K562 (cell line): Measurements from ENCODE around the gene PEX7. TPM values are rescaled to one million over a fixed set of nuclear protein-coding genes. Genes with fewer than 3 reads are reported as not detected.

Source experiments
- HDGF ChIP-seq: fragments of 450-650 bp; IDR thresholded peaks from 2 replicates; pipeline ENCODE4 v1.6.1; 2016
- MAZ ChIP-seq, 2 experiments: fragments of 450-650 bp in 1 of 2; sonication (generic) in 1 of 2; formaldehyde crosslinking; IDR thresholded peaks in 1 of 2; conservative IDR thresholded peaks in 1 of 2; 2 replicates each; pipeline versions ENCODE4 v1.4.0 to v1.5.0; 2020; ENCODE audit warnings: mild to moderate bottlenecking in 1 of 2, missing genetic modification reagents in 1 of 2
- MCM3 ChIP-seq: fragments of 450-650 bp; IDR thresholded peaks from 2 replicates; pipeline ENCODE4 v1.6.1; 2016
- MYC ChIP-seq, 2 experiments: fragments of 250-450 bp in 1 of 2; sonication (Bioruptor Pico) in 1 of 2; IDR thresholded peaks; 2 replicates each; pipeline versions ENCODE4 v1.5.1 to v1.6.1; 2012 to 2021; ENCODE audit warnings: low read depth in 2 of 2, borderline replicate concordance in 1 of 2, improper control_type of control experiment in 1 of 2, low read length in 1 of 2, mild to moderate bottlenecking in 1 of 2, moderate library complexity in 1 of 2
- POLR2G ChIP-seq: fragments of 200-400 bp; formaldehyde crosslinking; IDR thresholded peaks from 2 replicates; pipeline ENCODE4 v1.6.1; 2017; ENCODE audit warnings: low read depth, mild to moderate bottlenecking, antibody characterized with exemption, low read length, moderate library complexity
- PYGO2 ChIP-seq: fragments of 450-650 bp; IDR thresholded peaks from 2 replicates; pipeline ENCODE4 v1.6.1; 2016; ENCODE audit warnings: mild to moderate bottlenecking, missing genetic modification characterization, moderate library complexity, missing compliant biosample characterization
- RBM17 ChIP-seq: fragments of 200-400 bp; formaldehyde crosslinking; IDR thresholded peaks from 2 replicates; pipeline ENCODE4 v1.6.1; 2017; ENCODE audit warnings: low read depth, mild to moderate bottlenecking, low read length, borderline replicate concordance
- RNF2 ChIP-seq: sonication (generic); IDR thresholded peaks from 2 replicates; pipeline ENCODE4 v1.6.1; 2016
- SNRNP70 ChIP-seq: fragments of 200-400 bp; formaldehyde crosslinking; optimal IDR thresholded peaks from 2 replicates; pipeline ENCODE3; 2017; ENCODE audit warnings: low read depth, low read length
- ZBTB11 ChIP-seq, 3 experiments: fragments of 200-800 bp in 1 of 3; fragments of 250-450 bp in 1 of 3; fragments of 450-650 bp in 1 of 3; sonication (Bioruptor Pico) in 1 of 3; sonication (Bioruptor generic) in 1 of 3; formaldehyde crosslinking in 1 of 3; IDR thresholded peaks; 2 replicates each; pipeline versions ENCODE4 v1.6.1 to v1.8.0; 2016 to 2022; ENCODE audit warnings: mild to moderate bottlenecking in 2 of 3, missing genetic modification characterization in 2 of 3, missing compliant biosample characterization in 1 of 3, moderate library complexity in 1 of 3
- ZNF24 ChIP-seq: fragments of 450-650 bp; IDR thresholded peaks from 2 replicates; pipeline ENCODE4 v1.6.1; 2016
- ZNF584 ChIP-seq: fragments of 200-800 bp; sonication (Bioruptor generic); IDR thresholded peaks from 2 replicates; pipeline ENCODE4 v1.6.1; 2016; ENCODE audit warnings: low read depth, mild to moderate bottlenecking, missing genetic modification characterization, missing compliant biosample characterization
- ZNF586 ChIP-seq: fragments of 450-650 bp; formaldehyde crosslinking; conservative IDR thresholded peaks from 2 replicates; pipeline ENCODE4 v1.4.0; 2020; ENCODE audit warnings: mild to moderate bottlenecking, moderate library complexity
- polyA plus RNA-seq, 8 experiments: library from polyadenylated mRNA; depleted of rRNA in 4 of 8; stranded (reverse) in 5 of 8; unstranded in 3 of 8; fragments of >200 nt; fragmentation: Nextera tagmentation in 2 of 8; fragmentation: Illumina TruSeq in 1 of 8; extraction: Ambion mirVana in 2 of 8; extraction: Trizol in 1 of 8; gene quantifications; 2 replicates each; pipeline versions ENCODE4 v1.2.1 to v1.2.3, GENCODE V29; 2011 to 2014; ENCODE audit warnings: inconsistent platforms in 1 of 8, missing spikeins in 1 of 8
- total RNA-seq, 7 experiments: library from RNA; depleted of rRNA in 6 of 7; stranded (reverse); fragments of >200 nt in 6 of 7; fragmentation: Illumina TruSeq in 2 of 7; extraction: Trizol in 2 of 7; gene quantifications; 2 replicates each; pipeline versions ENCODE4 v1.2.1 to v1.2.3, GENCODE V29; 2011 to 2021; ENCODE audit warnings: low replicate concordance in 1 of 7
- TF ChIP-seq, protein P1 (sequence below): IDR thresholded peaks from 3 replicates; pipeline ENCODE4 v1.6.1; 2011; ENCODE audit warnings: borderline replicate concordance, mild to moderate bottlenecking, moderate library complexity; ENCODE audit not compliant: insufficient read length; ENCODE audit errors: extremely low read depth
- TF ChIP-seq, protein P2 (sequence below), 2 experiments: fragments of 450-650 bp in 1 of 2; sonication (generic) in 1 of 2; formaldehyde crosslinking in 1 of 2; IDR thresholded peaks in 1 of 2; conservative IDR thresholded peaks in 1 of 2; 2 replicates each; pipeline versions ENCODE4 v1.6.1 to v1.8.1; 2016 to 2023; ENCODE audit warnings: mild to moderate bottlenecking in 2 of 2, moderate library complexity in 2 of 2, inconsistent platforms in 1 of 2, missing genetic modification reagents in 1 of 2
- TF ChIP-seq, protein P3 (sequence below): fragments of 450-650 bp; IDR thresholded peaks from 2 replicates; pipeline ENCODE4 v1.7.0; 2016; ENCODE audit warnings: borderline replicate concordance

The PEX7 gene
- total and polyA plus RNA-seq, 9 of the 15 experiments (the other 6 are each of a cell fraction or from before 2014, with no cell fraction given) = 1.6 to 12.9 (median 9.1) TPM

GRCh38 chr6:136784910-136785746 is 37.3 kb upstream of the PEX7 start (continued):
- TF ChIP-seq ZBTB11 (CRISPR knock-in tag; IDR thresholded peaks at IDR 0.05) (no peak), SNRNP70 (no peak), ZNF24 (no peak), POLR2G (no peak), PYGO2 (tag) (no peak), RNF2 (no peak), HDGF (no peak), ZNF584 (CRISPR knock-in tag) (peak; percentile 42; the same call in 1 of the 2 replicates), ZNF586 (CRISPR knock-in tag) (no peak), MYC (IDR thresholded peaks at IDR 0.05; ENCODE audit: low read depth, low read length) (0 out of 2 replicates have a peak, but pooled peaks have one; percentile 31), MYC (CRISPR knock-in tag; IDR thresholded peaks at IDR 0.05; ENCODE audit: borderline replicate concordance, low read depth) (no peak), MAZ (CRISPR knock-in tag; conservative IDR thresholded peaks at IDR 0.05 in 1 of 2, IDR thresholded peaks at IDR 0.05 in 1 of 2) (peak in 1 of 2 experiments; percentile 67; a peak in 2 of 4 replicates), RBM17 (no peak), MCM3 (no peak)
- TF ChIP-seq, protein P1, sequence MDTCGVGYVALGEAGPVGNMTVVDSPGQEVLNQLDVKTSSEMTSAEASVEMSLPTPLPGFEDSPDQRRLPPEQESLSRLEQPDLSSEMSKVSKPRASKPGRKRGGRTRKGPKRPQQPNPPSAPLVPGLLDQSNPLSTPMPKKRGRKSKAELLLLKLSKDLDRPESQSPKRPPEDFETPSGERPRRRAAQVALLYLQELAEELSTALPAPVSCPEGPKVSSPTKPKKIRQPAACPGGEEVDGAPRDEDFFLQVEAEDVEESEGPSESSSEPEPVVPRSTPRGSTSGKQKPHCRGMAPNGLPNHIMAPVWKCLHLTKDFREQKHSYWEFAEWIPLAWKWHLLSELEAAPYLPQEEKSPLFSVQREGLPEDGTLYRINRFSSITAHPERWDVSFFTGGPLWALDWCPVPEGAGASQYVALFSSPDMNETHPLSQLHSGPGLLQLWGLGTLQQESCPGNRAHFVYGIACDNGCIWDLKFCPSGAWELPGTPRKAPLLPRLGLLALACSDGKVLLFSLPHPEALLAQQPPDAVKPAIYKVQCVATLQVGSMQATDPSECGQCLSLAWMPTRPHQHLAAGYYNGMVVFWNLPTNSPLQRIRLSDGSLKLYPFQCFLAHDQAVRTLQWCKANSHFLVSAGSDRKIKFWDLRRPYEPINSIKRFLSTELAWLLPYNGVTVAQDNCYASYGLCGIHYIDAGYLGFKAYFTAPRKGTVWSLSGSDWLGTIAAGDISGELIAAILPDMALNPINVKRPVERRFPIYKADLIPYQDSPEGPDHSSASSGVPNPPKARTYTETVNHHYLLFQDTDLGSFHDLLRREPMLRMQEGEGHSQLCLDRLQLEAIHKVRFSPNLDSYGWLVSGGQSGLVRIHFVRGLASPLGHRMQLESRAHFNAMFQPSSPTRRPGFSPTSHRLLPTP = no peak
- TF ChIP-seq, protein P2, sequence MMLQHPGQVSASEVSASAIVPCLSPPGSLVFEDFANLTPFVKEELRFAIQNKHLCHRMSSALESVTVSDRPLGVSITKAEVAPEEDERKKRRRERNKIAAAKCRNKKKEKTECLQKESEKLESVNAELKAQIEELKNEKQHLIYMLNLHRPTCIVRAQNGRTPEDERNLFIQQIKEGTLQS (IDR thresholded peaks at IDR 0.05) = peak; percentile 42; the same call in 1 of the 2 replicates
- TF ChIP-seq, protein P2 (CRISPR knock-in tag; conservative IDR thresholded peaks at IDR 0.05) = no peak
- TF ChIP-seq, protein P3, sequence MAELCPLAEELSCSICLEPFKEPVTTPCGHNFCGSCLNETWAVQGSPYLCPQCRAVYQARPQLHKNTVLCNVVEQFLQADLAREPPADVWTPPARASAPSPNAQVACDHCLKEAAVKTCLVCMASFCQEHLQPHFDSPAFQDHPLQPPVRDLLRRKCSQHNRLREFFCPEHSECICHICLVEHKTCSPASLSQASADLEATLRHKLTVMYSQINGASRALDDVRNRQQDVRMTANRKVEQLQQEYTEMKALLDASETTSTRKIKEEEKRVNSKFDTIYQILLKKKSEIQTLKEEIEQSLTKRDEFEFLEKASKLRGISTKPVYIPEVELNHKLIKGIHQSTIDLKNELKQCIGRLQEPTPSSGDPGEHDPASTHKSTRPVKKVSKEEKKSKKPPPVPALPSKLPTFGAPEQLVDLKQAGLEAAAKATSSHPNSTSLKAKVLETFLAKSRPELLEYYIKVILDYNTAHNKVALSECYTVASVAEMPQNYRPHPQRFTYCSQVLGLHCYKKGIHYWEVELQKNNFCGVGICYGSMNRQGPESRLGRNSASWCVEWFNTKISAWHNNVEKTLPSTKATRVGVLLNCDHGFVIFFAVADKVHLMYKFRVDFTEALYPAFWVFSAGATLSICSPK = no peak
